HT-29 (cell line): Measurements from ENCODE around the gene GGCX. TPM values are rescaled to one million over a fixed set of nuclear protein-coding genes. Genes with fewer than 3 reads are reported as not detected.
A peak's percentile ranks its signal among the peaks of the same experiment; 100 is the strongest.
"Not testable (repeated sequence)": the region's sequence is repeated elsewhere in the genome, so short reads cannot be mapped to it uniquely, and the experiment has no call there.

Source experiments
- DNase-seq: peaks from one replicate; pipeline ENCODE4 v3.0.0-alpha.2; 2015; ENCODE audit warnings: low spot score
- total RNA-seq: library from RNA; depleted of rRNA; stranded (reverse); fragments of >200 nt; shearing (Covaris generic); gene quantifications from 2 replicates; pipeline ENCODE4 v1.2.3, GENCODE V29; 2014; rRNA removed

The GGCX gene
- 23.9 and 38.8 TPM in 2 replicates for total RNA-seq

DNA sequence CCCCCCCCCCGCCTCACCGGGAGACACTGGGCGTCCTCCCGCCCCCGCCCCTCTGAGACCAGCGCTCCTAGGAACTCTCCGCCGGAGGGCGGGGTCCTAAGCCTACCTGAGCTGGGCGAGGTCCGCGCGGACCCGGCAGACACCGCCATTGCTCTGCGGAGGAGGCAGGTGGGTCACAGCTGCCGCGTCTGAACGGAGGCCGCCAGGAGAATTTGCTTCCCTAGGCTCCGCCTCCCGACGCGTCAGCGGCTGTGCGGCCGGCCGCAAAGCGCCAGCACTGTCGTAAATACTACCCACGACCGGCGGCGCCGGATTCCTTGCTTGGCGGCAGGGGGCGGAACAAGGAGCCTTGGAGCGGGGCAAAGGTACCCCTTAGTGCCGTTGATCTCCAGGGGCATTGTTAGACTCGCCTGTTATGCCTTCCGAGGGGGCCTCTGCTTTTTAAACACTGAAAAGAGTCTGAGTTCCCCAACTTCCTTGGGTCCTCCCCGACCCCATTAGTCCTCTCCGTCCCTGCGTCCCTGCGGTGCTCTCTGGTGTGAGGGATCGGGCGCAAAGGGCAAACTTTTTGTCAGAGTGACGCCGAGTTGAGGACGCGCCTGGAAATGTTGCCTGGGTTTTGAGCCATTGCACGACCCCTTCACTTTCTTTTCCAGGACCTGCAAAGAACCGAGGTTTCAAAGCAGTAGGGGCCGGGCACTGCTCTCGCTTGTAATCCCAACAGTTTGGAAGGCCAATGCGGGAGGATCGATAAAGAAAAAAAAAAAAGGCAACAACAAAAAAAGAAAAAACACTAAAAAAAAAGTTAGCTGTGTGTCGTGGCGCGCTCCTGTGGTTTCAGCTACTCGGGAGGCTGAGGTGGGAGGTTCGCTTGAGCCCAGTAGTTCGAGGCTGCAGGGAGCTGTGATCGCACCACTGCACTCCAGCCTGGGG is at the start of gene GGCX:
Gene GGCX, minus strand, starts transcription at position 214 of the 933 bp plus-strand sequence. Its CDS starts 65 bp downstream, at position 149.
- peak; percentile 95 for DNase-seq

DNA sequence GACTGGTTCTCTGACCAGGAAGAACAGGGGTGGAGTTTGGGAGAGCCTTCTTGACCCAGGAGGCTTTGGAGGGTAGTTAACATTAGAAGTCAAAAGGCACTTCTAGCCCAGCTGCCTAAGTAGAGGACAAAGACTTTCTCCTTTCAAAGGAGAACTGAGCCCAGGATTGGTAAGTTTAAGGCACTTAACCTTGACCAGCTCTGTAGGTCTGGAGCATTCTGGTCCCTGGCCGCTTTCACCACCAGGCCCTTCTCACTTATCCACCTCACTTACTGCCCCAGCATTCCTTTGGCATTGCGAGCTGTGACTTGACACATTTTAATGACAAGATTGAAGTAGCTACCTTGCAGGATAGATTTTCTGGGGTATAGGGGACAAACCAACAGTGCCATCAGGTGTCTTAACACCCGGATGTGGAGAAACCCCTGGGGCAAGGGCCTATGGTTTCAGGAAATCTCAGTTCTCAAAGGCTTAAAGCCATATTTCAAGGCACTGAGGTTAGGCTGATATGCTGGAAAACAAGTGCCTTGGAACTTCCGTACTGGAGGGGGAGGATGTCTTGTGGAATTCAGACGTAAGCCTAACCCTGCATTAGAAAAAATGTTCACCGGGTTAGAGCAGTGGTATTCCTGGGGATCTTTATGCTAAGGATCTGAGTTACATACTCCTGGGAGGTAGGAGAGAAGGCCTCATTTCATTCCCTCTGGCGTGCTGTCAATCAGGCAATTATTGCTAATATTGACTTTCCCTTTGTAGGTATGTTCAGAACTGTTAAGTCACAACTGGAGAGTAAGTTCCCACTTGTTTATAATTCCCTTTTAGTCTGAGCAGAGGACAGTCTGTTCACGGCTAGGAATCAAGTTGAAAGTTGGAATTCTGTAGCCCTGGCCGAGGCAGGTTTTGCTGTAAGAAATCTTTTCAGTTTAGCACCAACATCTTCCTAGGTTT is 46.2 kb upstream of the GGCX start:
- no peak for DNase-seq

DNA sequence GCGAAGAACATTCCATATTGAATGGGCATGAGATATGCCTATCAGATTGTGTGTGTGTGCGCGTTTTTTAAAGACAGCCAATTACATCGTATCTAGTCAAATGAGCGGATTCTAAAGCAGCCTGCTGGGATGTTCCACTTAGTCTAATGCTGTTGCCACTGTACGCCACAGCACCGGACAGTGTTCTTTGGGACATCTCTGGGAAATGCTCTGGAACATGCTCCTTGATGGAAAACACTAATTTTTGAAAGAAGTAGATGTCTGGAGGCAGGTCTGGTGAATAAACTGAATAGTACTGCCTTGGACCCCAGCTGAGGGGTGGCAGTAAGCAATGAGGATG is 44.8 kb upstream of the GGCX start:
- DNase-seq: no peak

DNA sequence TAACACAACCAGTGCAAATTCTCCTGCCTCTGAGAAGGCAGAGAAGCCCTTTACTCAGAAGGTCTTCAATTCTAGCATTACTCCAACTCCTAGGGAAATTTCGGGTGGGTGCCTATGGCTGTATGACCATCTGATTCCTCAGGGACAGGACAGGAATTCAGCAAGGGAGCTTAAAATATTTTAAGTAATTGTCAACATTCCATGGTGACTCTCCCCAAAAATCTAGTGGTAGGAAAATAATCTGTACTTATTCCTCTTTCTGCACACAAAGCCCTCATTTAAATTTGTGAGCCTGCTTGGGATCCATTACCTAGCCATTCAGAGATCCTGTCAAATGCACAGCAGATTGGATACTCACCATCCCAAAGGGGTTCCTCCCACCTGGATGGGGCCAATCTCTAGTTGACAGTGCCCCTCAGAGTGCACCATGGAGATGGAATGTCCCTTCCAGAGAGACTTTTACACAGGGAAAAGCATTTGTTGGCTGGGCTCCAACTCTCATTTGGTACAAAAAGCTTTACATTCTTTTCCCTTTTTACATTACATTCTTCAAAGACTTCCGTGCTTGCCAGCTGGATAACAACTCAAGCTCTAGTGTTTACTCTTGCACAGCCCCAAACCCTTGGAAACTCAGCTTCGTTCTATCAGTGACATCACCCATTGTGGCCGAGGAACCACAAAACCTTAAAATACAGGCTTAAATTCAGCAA is 44.3 kb upstream of the GGCX start:
- DNase-seq: no peak

DNA sequence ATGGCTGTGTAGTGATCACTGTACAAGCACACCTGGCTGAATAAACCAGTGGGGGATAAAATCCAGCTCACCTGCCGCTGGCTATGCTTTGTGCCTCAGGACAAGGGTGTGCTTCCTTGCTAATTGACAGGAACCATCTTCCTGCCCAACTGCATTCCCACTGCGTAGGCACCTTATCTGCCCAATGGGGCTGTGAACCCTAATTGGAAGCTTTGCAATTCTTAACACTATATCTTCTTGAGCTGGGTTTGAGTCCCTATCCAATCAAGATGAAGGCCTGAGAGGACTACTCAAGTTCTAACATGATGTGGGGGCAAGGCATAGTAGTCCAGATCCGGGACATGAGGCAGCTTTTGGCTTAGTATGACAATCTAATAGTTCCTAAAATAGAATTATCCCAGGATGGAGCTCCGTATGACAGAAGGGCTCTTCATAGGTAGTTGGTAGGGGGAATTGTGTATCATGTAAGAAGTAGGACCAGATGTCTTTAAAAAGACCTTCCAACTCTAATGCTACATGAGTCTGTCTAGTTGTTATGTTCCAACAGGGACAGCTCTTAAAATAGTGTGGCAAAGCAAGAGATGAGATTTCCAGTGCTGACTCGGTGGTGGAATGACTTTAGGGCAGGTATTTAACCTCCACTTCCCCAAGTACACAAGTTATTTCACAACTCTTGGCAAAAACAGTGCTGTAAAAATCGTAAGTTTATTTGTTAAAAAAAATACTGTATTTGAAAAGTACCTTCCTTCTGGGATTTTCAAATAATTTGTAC is 43.5 kb upstream of the GGCX start:
- no peak for DNase-seq

DNA sequence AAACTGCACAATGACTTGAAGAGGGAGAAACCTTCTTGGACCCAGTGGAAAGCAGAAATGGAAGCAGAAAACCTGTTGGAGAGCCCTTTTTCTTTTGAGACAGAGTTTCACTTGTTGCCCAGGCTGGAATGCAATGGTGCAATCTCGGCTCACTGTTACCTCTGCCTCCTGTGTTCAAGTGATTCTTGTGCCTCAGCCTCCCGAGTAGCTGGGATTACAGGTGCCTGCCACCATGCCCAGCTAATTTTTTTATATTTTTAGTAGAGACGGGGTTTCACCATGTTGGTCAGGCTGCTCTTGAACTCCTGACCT is 42.8 kb upstream of the GGCX start:
- not testable (repeated sequence) for DNase-seq

DNA sequence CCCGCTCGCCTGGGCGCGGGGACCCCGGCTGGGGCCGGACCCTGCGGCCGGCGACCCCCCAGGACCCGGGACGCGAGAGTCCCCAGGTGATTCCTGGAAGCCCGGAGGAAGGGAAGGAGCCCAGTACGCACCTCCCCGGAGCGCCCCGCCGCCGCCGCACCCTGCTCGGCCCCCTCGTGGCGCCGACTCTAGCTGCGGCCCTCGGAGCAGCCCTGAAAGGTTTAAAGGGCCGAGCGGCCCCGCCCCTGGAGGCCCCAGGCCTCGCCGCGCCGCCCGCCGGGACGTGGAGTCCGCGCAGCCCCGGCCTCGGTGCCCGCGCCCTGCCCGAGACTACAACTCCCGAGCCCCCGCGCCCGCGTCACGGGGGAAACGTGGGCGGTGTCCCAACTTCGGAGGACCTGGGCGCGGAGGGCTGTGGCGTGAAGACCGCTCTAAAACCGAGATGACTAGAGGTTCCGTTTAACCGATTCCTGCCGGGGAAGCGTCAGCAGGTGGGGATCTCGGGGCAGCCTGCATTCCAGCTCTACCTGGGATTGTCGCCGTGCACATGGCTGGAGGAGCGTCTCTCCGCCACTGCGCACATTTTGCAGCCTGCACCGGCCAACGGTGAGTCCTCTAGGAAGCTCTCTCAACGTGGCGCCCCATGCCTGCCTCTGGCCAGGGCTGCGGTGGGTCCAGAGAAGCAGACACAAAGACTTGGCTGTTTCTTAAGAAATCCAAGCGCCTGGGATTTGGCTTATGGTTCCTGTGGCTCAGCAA is 41.4 kb upstream of the GGCX start, which contains the start of gene TMEM150A:
Gene TMEM150A, minus strand, starts transcription at position 223 of the 759 bp plus-strand sequence. CDS start 750 bp downstream, outside the sequence.
- DNase-seq: peak; percentile 91

DNA sequence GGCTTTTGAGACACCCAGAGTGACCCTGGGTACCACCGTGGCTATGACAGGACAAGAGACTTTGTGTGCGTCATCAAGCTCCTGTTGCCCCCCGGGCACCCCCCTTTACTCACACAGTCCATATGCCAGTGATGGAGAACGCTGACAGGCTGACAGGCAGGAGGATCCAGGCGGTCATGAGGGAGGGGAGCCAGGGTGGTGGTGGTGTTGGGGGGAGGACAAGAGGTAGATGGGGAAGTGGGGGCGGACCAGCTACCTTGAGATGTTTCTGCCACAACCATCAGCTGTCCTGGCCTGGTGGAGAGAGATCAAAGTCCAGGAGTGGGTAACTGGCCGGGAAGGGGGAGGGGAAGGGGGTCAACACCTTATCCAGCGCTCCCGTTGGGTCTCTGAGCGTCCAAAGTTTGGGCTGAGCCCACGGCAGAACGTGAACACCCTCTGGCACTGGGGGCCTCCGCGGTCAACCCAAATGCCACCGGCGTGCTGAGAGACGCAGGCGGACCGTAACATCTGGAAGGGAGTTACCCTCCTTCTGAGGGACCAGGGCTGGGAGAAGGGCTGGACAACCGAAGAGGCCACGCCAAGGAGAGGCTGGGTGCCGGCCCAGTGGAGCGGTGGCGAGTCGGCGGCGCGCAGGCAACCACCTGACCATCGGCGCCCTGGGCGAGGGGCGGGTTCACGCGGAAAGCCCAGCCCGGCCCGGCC is 40.6 kb upstream of the GGCX start:
- DNase-seq: peak; percentile 18

DNA sequence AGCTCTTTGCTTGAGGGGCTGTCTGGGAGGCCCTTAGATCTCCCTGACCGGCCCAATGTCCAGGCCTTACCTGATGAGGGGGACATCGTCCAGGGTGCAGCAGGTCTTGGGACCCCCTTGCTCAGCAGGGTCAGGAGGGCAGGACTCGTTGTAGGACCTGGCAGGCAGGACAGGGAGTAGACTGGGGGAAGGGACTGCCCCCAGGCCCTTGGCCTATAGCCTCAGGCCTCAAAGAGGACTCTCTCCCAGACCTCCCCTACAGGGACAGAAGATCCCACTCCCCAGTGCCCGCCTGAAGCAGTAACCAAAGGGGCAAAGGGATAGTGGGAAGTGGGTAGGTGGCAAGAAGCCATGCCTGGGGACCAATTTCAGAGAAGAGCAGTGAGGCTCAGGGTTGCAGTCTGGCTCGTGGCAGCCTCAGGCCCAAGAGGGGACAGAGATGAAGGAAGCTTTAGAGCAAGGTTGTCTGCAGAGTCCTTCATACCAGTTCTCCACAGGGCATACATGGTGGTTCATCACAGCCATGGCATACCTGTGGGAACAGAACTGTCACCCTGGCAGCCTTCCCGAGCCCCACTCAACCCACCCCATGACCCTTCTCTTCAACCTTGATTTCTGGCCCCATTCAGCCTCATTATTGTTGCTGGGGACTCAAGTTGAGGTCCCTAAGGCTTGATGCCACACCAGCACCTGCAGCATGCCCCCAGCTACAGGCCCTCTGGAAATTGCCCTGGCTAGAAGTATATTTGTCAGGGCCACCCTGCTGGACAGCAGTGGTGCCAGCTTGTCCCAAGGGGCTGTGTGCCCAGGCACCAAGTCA is 39.9 kb upstream of the GGCX start:
- no peak for DNase-seq

DNA sequence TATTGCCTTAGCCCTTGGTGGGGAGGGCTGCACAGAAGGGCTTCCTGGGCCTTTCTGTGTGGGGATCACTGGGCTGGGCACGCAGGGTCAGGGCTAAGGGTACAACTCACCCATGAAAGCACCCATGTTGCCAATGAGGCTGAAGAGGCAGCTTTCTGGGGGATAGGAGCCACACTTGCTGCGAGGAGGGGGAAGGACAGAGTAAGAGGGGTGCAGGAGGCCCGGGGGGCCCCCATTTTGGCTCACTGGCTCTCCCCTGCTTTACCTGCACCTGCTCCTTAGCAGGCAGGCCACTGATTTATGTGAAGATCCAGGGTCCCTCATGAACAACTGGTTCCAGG is 38.9 kb upstream of the GGCX start:
- no peak for DNase-seq

DNA sequence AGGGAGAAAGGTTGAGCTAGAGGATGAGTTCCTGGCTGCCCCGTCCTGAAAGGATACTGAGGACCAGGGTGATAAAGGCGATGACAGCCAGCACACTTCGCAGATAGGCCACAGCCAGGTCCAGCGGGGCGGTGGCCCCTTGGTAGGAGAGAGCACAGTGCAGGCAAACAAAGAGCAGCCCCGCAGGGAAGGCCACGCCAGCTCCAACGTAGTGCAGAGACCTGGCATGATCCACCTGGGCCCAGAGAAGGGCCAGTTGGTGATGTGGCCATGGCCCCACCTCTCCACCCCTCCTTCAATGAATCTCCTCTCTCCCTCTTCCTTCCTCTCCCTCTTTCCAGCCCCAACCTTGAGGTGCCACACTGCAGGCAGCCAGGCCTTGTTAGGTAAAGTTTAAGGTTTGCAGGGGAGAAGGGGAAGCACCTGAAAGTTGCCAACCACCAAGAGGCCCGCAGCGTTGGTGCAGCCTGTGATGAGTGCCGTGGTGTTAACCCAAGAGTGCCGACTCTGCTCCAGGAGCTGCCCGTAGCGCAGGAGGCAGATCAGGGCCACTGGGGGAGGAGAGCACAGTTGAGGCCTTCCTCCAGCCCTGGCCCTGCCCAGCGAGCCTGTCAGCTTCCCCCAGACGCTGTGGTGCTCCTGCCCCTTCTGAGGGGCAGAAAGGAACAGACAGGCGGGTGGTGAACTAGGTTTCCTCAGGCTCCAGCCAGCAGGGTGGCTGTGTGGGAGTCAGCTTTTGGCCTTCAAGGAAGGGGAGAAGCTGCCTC is 38.4 kb upstream of the GGCX start:
- DNase-seq: no peak

DNA sequence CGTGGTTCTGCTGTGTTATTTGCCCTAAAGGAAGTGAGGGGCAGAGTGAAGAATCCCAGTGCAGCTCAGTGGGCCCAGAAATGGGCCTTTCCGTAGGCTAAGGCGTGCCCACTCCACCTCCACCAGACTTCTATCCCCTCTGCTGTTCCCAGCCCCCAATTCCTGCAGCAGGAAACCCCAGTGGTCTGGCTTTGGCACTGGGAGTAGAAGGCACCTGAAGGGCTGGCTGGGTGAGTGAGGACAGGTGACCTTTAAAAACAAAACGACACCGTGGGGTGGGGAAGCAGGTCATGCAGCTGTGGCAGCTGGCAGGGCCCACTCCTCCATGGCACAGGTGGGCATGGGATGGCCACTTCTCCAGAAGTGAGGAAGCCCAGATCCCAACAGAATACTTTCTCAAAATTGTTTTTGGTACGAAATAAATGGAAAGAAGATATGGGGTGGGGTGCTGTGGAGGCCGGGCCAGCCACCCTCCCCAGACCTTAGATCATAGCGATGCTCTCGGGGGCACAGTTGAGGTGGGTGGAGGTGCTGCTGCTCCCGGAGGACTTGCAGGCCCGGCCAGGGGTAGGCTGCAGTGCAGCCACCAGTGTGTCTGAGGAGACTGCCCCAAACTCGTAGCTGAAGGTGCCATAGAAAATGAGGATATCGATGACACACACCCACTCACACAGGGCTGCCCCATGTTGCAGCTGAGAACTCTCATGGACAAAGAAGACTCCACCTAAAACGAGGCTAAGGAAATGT is 37.5 kb upstream of the GGCX start:
- DNase-seq: no peak

DNA sequence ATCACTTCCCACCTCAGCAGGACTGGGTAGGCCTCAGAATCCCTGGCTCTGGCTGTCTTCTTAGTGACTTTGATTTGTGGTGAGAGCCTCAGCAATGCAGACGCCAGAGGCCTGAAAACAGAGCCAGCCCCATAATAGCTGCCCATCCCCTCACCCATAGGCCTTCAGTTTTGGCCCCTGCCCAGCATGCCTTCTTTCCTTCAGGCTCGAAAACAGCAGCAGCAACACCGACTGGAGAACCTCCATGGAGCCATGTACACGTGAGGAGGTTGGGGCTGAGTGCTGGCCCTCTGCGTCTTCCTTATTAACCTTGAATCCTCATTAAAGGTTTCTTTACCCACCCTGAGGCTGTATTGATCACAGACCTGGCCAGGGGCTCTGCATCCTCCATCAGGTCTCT is 35.9 kb upstream of the GGCX start:
- no peak for DNase-seq

DNA sequence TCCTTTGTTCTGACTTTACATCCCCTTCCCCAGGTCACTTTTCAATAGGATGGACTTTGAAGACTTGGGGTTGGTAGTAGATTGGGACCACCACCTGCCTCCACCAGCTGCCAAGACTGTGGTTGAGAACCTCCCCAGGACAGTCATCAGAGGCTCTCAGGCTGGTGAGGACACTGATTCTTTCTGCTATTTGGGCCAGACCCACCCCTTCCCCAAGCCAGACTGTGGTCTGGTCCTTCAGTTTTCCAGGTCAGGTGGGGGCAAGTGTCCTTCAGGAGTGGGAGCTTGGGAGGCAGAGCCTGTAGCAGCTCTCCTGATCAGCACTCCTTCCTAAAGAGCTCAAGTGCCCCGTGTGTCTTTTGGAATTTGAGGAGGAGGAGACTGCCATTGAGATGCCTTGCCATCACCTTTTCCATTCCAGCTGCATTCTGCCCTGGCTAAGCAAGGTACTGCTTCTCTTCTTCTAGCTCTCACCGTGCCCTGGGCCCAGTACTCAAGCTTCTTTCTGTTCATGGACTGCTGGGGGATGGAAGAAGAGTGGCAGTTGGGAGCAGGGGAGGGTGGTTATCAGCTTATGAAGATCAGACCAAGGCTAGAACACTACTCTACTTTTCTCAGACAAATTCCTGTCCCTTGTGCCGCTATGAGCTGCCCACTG is 35.3 kb upstream of the GGCX start:
- DNase-seq: no peak

DNA sequence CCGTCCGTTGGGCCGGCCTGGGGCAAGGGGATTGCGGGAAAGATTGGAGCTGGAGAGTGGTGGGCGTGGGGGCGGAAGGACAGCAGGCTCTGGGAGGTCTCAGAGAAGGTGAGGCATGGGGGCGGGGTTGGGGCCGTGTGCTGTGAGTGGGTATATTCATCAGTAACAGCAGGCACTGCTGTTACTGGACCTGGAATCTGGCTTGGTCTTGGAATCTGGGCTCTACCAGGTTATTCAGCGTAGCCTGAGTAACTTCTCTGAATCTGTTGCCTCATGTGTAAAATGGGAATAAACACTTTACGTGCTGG is 34.7 kb upstream of the GGCX start:
- DNase-seq: no peak

DNA sequence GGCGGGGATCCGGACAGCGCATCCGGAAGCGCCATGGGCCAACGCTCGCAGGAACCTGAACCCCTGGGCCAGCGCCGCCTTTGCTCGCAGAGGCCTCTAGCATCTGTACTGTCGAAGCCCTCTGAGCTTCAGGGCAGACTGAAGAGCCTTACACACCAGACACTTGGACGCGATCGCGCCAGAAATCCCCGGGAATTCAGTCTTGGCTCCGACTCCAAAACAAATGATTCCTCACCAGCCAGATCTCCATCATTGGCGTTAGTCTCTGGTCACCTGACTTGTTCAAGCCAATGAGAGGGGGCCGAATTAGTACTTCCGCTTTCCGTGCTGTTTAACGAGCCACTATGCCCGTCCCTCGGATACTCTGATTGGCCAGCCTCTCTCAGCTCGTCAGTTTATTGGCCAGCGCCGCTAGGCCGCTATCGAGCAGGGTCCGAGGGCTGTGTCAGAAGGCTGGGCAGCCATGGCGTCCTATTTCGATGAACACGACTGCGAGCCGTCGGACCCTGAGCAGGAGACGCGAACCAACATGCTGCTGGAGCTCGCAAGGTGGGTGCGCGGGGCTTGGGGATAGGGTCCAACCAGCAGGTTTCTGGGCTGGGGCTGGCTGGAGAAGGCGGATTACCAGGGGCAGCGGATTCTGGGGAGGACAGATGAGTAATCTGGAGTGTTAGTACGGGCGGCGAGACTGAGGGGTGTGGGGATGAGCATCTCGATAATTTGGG is 34.2 kb upstream of the GGCX start, which contains the start of gene RNF181:
Gene RNF181, plus strand, starts transcription at position 445 of the 725 bp plus-strand sequence. Its CDS starts 19 bp downstream, at position 464.
- DNase-seq: peak; percentile 97
